ENCODE data around the gene PCBP3. TPM values are rescaled to one million over a fixed set of nuclear protein-coding genes. Genes with fewer than 3 reads are reported as not detected.

PCBP3 gene
- total RNA-seq, 1 experiment from 2014 or later = 3.7 TPM

GRCh38 chr21:45969921-45970673, 326.6 kb downstream of the PCBP3 start:
- CTCF ChIA-PET = interaction anchor here (0.6 to 2.4 kb wide), 13 partner anchors 8 to 901 kb away, joined by 3 to 13 read pairs (median 3); partner anchors contain the start of gene COL6A1
- no peak for DNase-seq (ENCODE audit: unreplicated experiment)
- no peaks in the 10 kb centered on the region for H3K4me1 Mint-ChIP-seq (ENCODE audit: insufficient read depth, unreplicated experiment)
- intact Hi-C loops (cut with micrococcal nuclease) = loop anchor here (5.0 kb wide), 1 partner anchor 172 kb away; no protein-coding TSS in a partner anchor
- no peak for TF ChIP-seq CTCF (IDR thresholded peaks at IDR 0.05; ENCODE audit: unreplicated experiment)
- H3K27me3 Mint-ChIP-seq (ENCODE audit: insufficient read depth, unreplicated experiment) = peaks cover 2% of the 10 kb centered on the region
- no peak overlapping the region for H3K4me3 Mint-ChIP-seq (ENCODE audit: unreplicated experiment)
- H3K27ac Mint-ChIP-seq (ENCODE audit: low read depth, unreplicated experiment) = no peak overlapping the region
- no TSS peak for BruUV-seq (replicated peaks)
- H3K9me3 Mint-ChIP-seq (ENCODE audit: unreplicated experiment) = no peaks in the 10 kb centered on the region
- POLR2A ChIA-PET = interaction anchor here (0.7 kb wide), 1 partner anchor 290 kb away, joined by 3 read pairs; no protein-coding TSS in a partner anchor
- H3K36me3 Mint-ChIP-seq (ENCODE audit: insufficient read depth, unreplicated experiment) = no peaks in the 10 kb centered on the region

- H3K36me3 Mint-ChIP-seq (ENCODE audit: insufficient read depth, unreplicated experiment) = no peaks in the 10 kb centered on the region
- no TSS peak for BruUV-seq (replicated peaks)
- H3K27me3 Mint-ChIP-seq (ENCODE audit: insufficient read depth, unreplicated experiment) = peaks cover 10% of the 10 kb centered on the region
- H3K4me3 Mint-ChIP-seq (ENCODE audit: unreplicated experiment) = no peak overlapping the region
- intact Hi-C loops (cut with micrococcal nuclease) = loop anchor here (5.0 kb wide), 1 partner anchor 171 kb away; no protein-coding TSS in a partner anchor
- CTCF ChIA-PET = interaction anchor here (0.6 to 2.4 kb wide), 15 partner anchors 9 to 902 kb away, joined by 3 to 13 read pairs (median 3); partner anchors contain the start of gene COL6A1
- peak; percentile 48 for DNase-seq (ENCODE audit: unreplicated experiment)
- peak; percentile 96 for TF ChIP-seq CTCF (IDR thresholded peaks at IDR 0.05; ENCODE audit: unreplicated experiment)
- no peak overlapping the region for H3K27ac Mint-ChIP-seq (ENCODE audit: low read depth, unreplicated experiment)
- H3K9me3 Mint-ChIP-seq (ENCODE audit: unreplicated experiment) = no peaks in the 10 kb centered on the region
- H3K4me1 Mint-ChIP-seq (ENCODE audit: insufficient read depth, unreplicated experiment) = no peaks in the 10 kb centered on the region
- POLR2A ChIA-PET = no interaction called here
Measured at GRCh38 chr21:45970674-45971615, 327.4 kb downstream of the PCBP3 start.

DNA sequence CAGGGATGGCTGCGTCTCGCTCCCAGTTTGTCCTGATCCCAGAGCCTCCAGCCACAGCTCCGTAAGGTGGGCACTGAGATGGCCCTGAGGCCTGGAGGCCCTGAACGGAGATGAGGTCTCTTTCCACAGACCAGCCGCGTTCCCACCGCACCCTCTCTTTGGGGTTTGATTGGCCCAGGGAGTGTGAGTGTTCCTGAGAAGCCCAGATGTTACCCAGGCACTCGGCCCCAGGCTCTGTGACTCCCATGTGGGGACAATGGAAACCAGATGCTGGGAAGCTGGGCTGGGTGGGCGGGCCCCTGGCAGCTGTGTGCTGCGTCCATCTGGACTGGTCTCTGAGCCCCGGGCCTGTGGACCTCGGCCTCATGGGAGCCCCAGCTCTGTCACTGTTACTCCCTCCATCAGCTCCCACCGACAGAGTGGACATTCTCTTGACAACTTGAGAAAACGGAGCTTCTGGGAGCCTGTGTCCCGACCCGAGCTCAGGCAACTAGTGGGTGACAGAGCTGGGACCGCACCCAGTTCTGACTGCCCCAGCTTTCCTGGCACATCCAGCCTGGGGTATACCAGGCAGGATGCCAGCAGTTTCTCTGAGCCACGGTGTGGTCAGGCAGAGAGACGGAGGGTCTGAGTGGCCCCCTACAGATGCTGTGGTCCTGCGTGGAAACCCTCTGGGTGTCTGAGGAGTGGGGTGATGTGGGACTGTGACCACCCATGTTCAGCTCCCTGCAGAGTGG, 328.3 kb downstream of the PCBP3 start:
- Mint-ChIP-seq H3K4me1 (ENCODE audit: insufficient read depth, unreplicated experiment) (no peaks in the 10 kb centered on the region), H3K27ac (ENCODE audit: low read depth, unreplicated experiment) (no peak overlapping the region), H3K36me3 (ENCODE audit: insufficient read depth, unreplicated experiment) (no peaks in the 10 kb centered on the region), H3K27me3 (ENCODE audit: insufficient read depth, unreplicated experiment) (peaks cover 14% of the 10 kb centered on the region), H3K9me3 (ENCODE audit: unreplicated experiment) (no peaks in the 10 kb centered on the region), H3K4me3 (ENCODE audit: unreplicated experiment) (no peak overlapping the region)
- no TSS peak for BruUV-seq (replicated peaks)
- POLR2A ChIA-PET = no interaction called here
- intact Hi-C loops (cut with micrococcal nuclease) = loop anchor here (5.0 kb wide), 1 partner anchor 171 kb away; no protein-coding TSS in a partner anchor
- DNase-seq (ENCODE audit: unreplicated experiment) = no peak
- no peak for TF ChIP-seq CTCF (IDR thresholded peaks at IDR 0.05; ENCODE audit: unreplicated experiment)
- CTCF ChIA-PET = interaction anchor here (0.5 to 1.7 kb wide), 6 partner anchors 9 to 342 kb away, joined by 3 to 8 read pairs (median 5); no protein-coding TSS in a partner anchor
